Posterior vena cava (tissue), 2 donors: ENCODE data around the gene AJM1. TPM values are rescaled to one million over a fixed set of nuclear protein-coding genes. Genes with fewer than 3 reads are reported as not detected.
"Not testable (repeated sequence)": the region's sequence is repeated elsewhere in the genome, so short reads cannot be mapped to it uniquely, and the experiment has no call there.

Source experiments
- DNase-seq: peaks from one replicate; pipeline ENCODE4 v3.0.0-alpha.2; 2020; ENCODE audit warnings: low spot score
- intact Hi-C, 2 donors: fragments of 100-400 bp; cut with DNase I; formaldehyde crosslinking; loops; one replicate each; pipeline versions ENCODE4 v1.14.1 to v1.14.2; 2022 to 2023
- total RNA-seq, 2 donors: library from RNA; stranded (reverse); fragmentation: NEBNext Ultra II Directional; extraction: Animal tissue kit (Norgen Biotek cat#: 25700); gene quantifications; one replicate each; pipeline ENCODE4 v1.2.1, GENCODE V29; 2021
- donor health status: DM: yes; HTN: yes; CAD: no.
- donor health status: DM: yes; HTN: yes; CAD: no.

Gene AJM1
- total RNA-seq, 2 donors from 2014 or later = 4.7 to 5.9 TPM

- no peak for DNase-seq
- intact Hi-C loops = no loop called here
Observed at GRCh38 chr9:136828474-136829140, 13.7 kb upstream of the AJM1 start.

- DNase-seq = no peak
- intact Hi-C loops = no loop called here
Observed at GRCh38 chr9:136829412-136829811, 12.9 kb upstream of the AJM1 start.

- intact Hi-C loops = no loop called here
- no peak for DNase-seq
Observed at GRCh38 chr9:136829981-136830885, 12.0 kb upstream of the AJM1 start.

GRCh38 chr9:136831002-136831719, 11.1 kb upstream of the AJM1 start:
- intact Hi-C loops = no loop called here
- no peak for DNase-seq

- DNase-seq = no peak
- intact Hi-C loops = no loop called here
Observed at GRCh38 chr9:136831720-136832104, 10.6 kb upstream of the AJM1 start.

- DNase-seq = no peak
- intact Hi-C loops = no loop called here
Observed at GRCh38 chr9:136832581-136832980, 9.7 kb upstream of the AJM1 start.

- DNase-seq, intact Hi-C loops: not testable (repeated sequence)
Observed at GRCh38 chr9:136833381-136834048, 8.8 kb upstream of the AJM1 start.

- no peak for DNase-seq
- intact Hi-C loops = no loop called here
Observed at GRCh38 chr9:136835162-136835931, 6.9 kb upstream of the AJM1 start.

GRCh38 chr9:136835932-136836904, 6.1 kb upstream of the AJM1 start:
- intact Hi-C loops = no loop called here
- DNase-seq = no peak

GRCh38 chr9:136837146-136837855, 5.0 kb upstream of the AJM1 start:
- intact Hi-C loops = no loop called here
- DNase-seq = no peak

- intact Hi-C loops, DNase-seq: not testable (repeated sequence)
Observed at GRCh38 chr9:136837856-136838277, 4.4 kb upstream of the AJM1 start.

- intact Hi-C loops = no loop called here
- DNase-seq = no peak
Observed at GRCh38 chr9:136838314-136839228, 3.7 kb upstream of the AJM1 start.

- intact Hi-C loops = loop anchor here in 1 of 2 donors (5.0 to 10.0 kb wide), 2 partner anchors 103 to 195 kb away; partner anchors contain the start of genes FBXW5 and FUT7
Observed at GRCh38 chr9:136839229-136840139, 2.8 kb upstream of the AJM1 start.

GRCh38 chr9:136840140-136840876, 2.0 kb upstream of the AJM1 start:
- intact Hi-C loops = loop anchor here in 1 of 2 donors (5.0 to 10.0 kb wide), 2 partner anchors 102 to 194 kb away; partner anchors contain the start of genes FBXW5 and FUT7
- no peak for DNase-seq

More at GRCh38 chr9:136839229-136840139, 2.8 kb upstream of the AJM1 start:
- no peak for DNase-seq
